Prostate gland (tissue), 2 donors: ENCODE data around the gene RPS6KA1.

Source experiments
- CTCF ChIP-seq, 4 experiments: fragments of 200-600 bp in 2 of 4; fragments of 450-650 bp in 2 of 4; sonication (generic) in 2 of 4; IDR thresholded peaks; 1 replicate in 3 of 4; 2 replicates in 1 of 4; pipeline ENCODE4 v1.5.1; 2016 to 2019; ENCODE audit warnings: antibody characterized with exemption in 4 of 4, mild to moderate bottlenecking in 2 of 4, moderate library complexity in 2 of 4
- POLR2A ChIP-seq: fragments of 450-650 bp; IDR thresholded peaks from one replicate; pipeline ENCODE4 v1.6.1; 2016; ENCODE audit warnings: antibody characterized with exemption, mild to moderate bottlenecking
- POLR2AphosphoS5 ChIP-seq: sonication (generic); formaldehyde crosslinking; IDR thresholded peaks from one replicate; pipeline ENCODE4 v1.6.1; 2017; ENCODE audit warnings: antibody characterized with exemption

- TF ChIP-seq POLR2A (no peak), CTCF (IDR thresholded peaks at IDR 0.05) (no peak), POLR2AphosphoS5 (no peak)
Measured at GRCh38 chr1:26583646-26584485, 54.3 kb downstream of the RPS6KA1 start.
